Gastrocnemius medialis (tissue), 4 donors: ENCODE data around the gene ETV6. TPM values are rescaled to one million over a fixed set of nuclear protein-coding genes. Genes with fewer than 3 reads are reported as not detected.

Experiments used
- ATAC-seq, 2 donors: fragments of 150-250 bp; one replicate each; pipeline ENCODE4 v1.9.1; 2016
- DNase-seq, 2 donors: peaks; one replicate each; pipeline ENCODE4 v3.0.0-alpha.2; 2019
- H3K27ac ChIP-seq, 4 donors: fragments of 200-600 bp; sonication (generic); 1 replicate in 1 of 4; 2 replicates in 3 of 4; pipeline ENCODE4 v1.5.1; 2016 to 2018; ENCODE audit warnings: mild to moderate bottlenecking in 2 of 4, moderate library complexity in 1 of 4
- H3K27me3 ChIP-seq, 3 donors: fragments of 200-600 bp; sonication (generic) in 2 of 3; 1 replicate in 1 of 3; 2 replicates in 2 of 3; pipeline versions ENCODE4 v1.5.1 to v1.6.0; 2016 to 2019; ENCODE audit warnings: mild to moderate bottlenecking in 1 of 3, moderate library complexity in 1 of 3
- H3K36me3 ChIP-seq, 2 donors: fragments of 200-600 bp; sonication (generic) in 1 of 2; one replicate each; pipeline ENCODE4 v1.5.1; 2017 to 2018
- H3K4me1 ChIP-seq, 2 donors: fragments of 200-600 bp; sonication (generic) in 1 of 2; one replicate each; pipeline ENCODE4 v1.5.1; 2016 to 2017; ENCODE audit warnings: mild to moderate bottlenecking in 2 of 2
- H3K4me3 ChIP-seq, 4 donors: fragments of 200-600 bp; sonication (generic) in 3 of 4; 1 replicate in 1 of 4; 2 replicates in 3 of 4; pipeline ENCODE4 v1.5.1; 2016 to 2019; ENCODE audit warnings: mild to moderate bottlenecking in 2 of 4
- H3K9me3 ChIP-seq, 3 donors: fragments of 200-600 bp; sonication (generic) in 2 of 3; 1 replicate in 1 of 3; 2 replicates in 2 of 3; pipeline ENCODE4 v1.5.1; 2016 to 2019
- POLR2A ChIP-seq, 2 donors: fragments of 450-650 bp; IDR thresholded peaks; one replicate each; pipeline ENCODE4 v1.6.1; 2017; ENCODE audit warnings: antibody characterized with exemption in 2 of 2, mild to moderate bottlenecking in 2 of 2, moderate library complexity in 2 of 2
- in situ Hi-C, 4 donors: fragments of 200-750 bp; cut with MboI; loops; one replicate each; pipeline versions ENCODE4 v1.15.0 to v1.8.0; 2017; ENCODE audit warnings: low sequenced_read_pairs in 4 of 4
- intact Hi-C: fragments of 100-400 bp; cut with DNase I; formaldehyde crosslinking; loops from one replicate; pipeline ENCODE4 v1.15.1; 2023; ENCODE audit warnings: low total_unique reads
- total RNA-seq, 4 donors: library from RNA; depleted of rRNA; stranded (reverse); fragments of >200 nt; gene quantifications; one replicate each; pipeline versions ENCODE4 v1.1.0 to v1.2.3, GENCODE V29; 2016
- TF ChIP-seq, protein P1 (sequence below), 5 experiments: fragments of 450-650 bp in 3 of 5; fragments of 200-600 bp in 2 of 5; sonication (generic) in 2 of 5; IDR thresholded peaks in 4 of 5; conservative IDR thresholded peaks in 1 of 5; 1 replicate in 4 of 5; 2 replicates in 1 of 5; pipeline ENCODE4 v1.5.1; 2016 to 2019; ENCODE audit warnings: antibody characterized with exemption in 5 of 5, mild to moderate bottlenecking in 3 of 5, moderate library complexity in 3 of 5

Gene ETV6
- total RNA-seq, 4 donors from 2014 or later, result 2.8 to 5.9 (median 3.3) TPM

GRCh38 chr12:11722578-11723138 lies 73.2 kb downstream of the ETV6 start:
- Histone ChIP-seq H3K27me3 (no peaks in the 10 kb centered on the region), H3K36me3 (no peaks in the 10 kb centered on the region), H3K27ac (peak overlapping the region in 1 of 4 donors; percentile 74), H3K9me3 (no peaks in the 10 kb centered on the region), H3K4me3 (no peak overlapping the region), H3K4me1 (peaks cover 22 to 30% of the 10 kb centered on the region in 2 donors)
- intact Hi-C loops, result loop anchor here (5.0 kb wide), 1 partner anchor 75 kb away; the partner anchor contains the start of gene ETV6
- TF ChIP-seq, protein P1, sequence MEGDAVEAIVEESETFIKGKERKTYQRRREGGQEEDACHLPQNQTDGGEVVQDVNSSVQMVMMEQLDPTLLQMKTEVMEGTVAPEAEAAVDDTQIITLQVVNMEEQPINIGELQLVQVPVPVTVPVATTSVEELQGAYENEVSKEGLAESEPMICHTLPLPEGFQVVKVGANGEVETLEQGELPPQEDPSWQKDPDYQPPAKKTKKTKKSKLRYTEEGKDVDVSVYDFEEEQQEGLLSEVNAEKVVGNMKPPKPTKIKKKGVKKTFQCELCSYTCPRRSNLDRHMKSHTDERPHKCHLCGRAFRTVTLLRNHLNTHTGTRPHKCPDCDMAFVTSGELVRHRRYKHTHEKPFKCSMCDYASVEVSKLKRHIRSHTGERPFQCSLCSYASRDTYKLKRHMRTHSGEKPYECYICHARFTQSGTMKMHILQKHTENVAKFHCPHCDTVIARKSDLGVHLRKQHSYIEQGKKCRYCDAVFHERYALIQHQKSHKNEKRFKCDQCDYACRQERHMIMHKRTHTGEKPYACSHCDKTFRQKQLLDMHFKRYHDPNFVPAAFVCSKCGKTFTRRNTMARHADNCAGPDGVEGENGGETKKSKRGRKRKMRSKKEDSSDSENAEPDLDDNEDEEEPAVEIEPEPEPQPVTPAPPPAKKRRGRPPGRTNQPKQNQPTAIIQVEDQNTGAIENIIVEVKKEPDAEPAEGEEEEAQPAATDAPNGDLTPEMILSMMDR (IDR thresholded peaks at IDR 0.05 in 4 of 5, conservative IDR thresholded peaks at IDR 0.05 in 1 of 5), result no peak
- TF ChIP-seq POLR2A (IDR thresholded peaks at IDR 0.05), result no peak
- no peak for ATAC-seq
- in situ Hi-C loops, result no loop called here
- no peak for DNase-seq

DNA sequence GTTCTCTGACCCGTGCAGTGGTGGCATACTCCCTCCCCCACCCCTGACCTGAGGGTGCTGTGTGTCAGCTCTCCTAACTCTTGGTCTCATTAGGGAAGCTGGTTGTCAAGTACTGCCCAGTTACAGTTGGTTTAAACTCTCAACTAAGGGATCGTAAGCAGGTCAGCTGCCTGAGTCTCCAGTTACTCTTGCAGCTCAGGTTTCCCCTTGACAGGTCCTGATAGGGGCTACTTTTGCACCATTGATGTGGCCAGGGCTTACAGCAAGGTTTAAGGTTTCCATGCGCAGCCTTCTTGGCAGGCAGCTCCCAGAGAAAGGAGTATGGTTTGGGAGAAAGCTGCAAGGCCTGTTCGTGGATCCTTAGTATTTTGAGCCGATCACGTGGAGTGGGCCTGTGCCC lies 74.5 kb downstream of the ETV6 start:
- no peaks in the 10 kb centered on the region for H3K9me3 ChIP-seq
- no peaks in the 10 kb centered on the region for H3K27me3 ChIP-seq
- DNase-seq, result peak; percentile 77 to 84
- intact Hi-C loops, result loop anchor here (2.0 to 5.0 kb wide), 2 partner anchors 59 to 77 kb away; partner anchors contain the start of gene ETV6
- peak overlapping the region; percentile 67 to 82 (median 74) for H3K27ac ChIP-seq
- no peak overlapping the region for H3K4me3 ChIP-seq
- in situ Hi-C loops, result no loop called here
- TF ChIP-seq, protein P1 (IDR thresholded peaks at IDR 0.05 in 4 of 5, conservative IDR thresholded peaks at IDR 0.05 in 1 of 5), result no peak
- no peak for TF ChIP-seq POLR2A (IDR thresholded peaks at IDR 0.05)
- peak; percentile 97 to 99 for ATAC-seq
- H3K4me1 ChIP-seq, result peaks cover 22 to 30% of the 10 kb centered on the region in 2 donors
- no peaks in the 10 kb centered on the region for H3K36me3 ChIP-seq

DNA sequence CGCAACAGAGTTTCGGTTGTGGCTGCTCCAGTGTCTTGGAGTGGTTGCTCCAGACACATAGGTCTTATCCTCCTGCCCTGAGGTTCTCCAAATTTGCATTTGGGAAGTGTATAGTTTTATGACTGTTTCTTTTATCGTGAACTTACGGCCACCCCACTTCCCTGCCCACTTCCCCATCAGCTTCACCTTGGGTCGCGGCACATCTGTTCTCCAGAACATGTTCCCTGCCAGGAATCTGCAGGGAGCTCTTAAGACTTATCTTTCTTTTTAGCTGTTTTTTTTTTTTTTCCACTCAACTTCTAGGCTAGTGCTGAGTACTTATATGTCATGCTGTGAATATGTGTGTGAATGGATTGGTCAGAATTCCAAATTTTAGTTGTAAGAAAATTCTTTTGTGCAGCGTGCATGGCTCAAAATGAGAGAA lies 75.4 kb downstream of the ETV6 start:
- Histone ChIP-seq H3K27me3 (no peaks in the 10 kb centered on the region), H3K9me3 (no peaks in the 10 kb centered on the region), H3K4me3 (no peak overlapping the region), H3K36me3 (no peaks in the 10 kb centered on the region), H3K4me1 (peaks cover 22 to 30% of the 10 kb centered on the region in 2 donors), H3K27ac (peak overlapping the region in 3 of 4 donors; percentile 67 to 82 (median 74))
- TF ChIP-seq, protein P1 (IDR thresholded peaks at IDR 0.05 in 4 of 5, conservative IDR thresholded peaks at IDR 0.05 in 1 of 5), result no peak
- no peak for TF ChIP-seq POLR2A (IDR thresholded peaks at IDR 0.05)
- no peak for DNase-seq
- intact Hi-C loops, result loop anchor here (2.0 to 5.0 kb wide), 2 partner anchors 58 to 78 kb away; partner anchors contain the start of gene ETV6
- in situ Hi-C loops, result no loop called here
- ATAC-seq, result no peak

DNA sequence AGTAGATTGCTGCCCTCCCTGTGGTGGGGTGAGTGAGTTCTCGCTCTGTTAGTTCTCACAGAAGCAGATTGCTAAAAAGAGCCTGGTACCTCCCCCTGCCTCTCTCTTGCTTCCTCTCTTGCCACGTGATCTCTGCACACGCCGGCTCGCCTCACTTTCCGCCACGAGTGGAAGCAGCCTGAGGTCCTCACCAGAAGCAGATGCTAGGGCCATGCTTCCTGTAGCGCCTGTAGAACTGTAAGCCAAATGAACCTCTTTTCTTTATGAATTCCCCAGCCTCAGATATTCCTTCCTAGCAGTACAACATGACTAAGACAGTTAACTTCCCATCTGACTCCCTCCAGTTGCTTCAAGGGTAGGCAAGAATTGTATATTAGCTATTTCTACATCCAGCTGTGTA lies 76.2 kb downstream of the ETV6 start:
- intact Hi-C loops, result loop anchor here (2.0 kb wide), 1 partner anchor 57 kb away; no protein-coding TSS in a partner anchor
- Histone ChIP-seq H3K4me3 (no peak overlapping the region), H3K4me1 (peaks cover 22 to 30% of the 10 kb centered on the region in 2 donors), H3K27me3 (no peaks in the 10 kb centered on the region), H3K36me3 (no peaks in the 10 kb centered on the region), H3K27ac (no peak overlapping the region), H3K9me3 (no peaks in the 10 kb centered on the region)
- DNase-seq, result no peak
- in situ Hi-C loops, result no loop called here
- TF ChIP-seq POLR2A (IDR thresholded peaks at IDR 0.05), result no peak
- TF ChIP-seq, protein P1 (IDR thresholded peaks at IDR 0.05 in 4 of 5, conservative IDR thresholded peaks at IDR 0.05 in 1 of 5), result no peak
- no peak for ATAC-seq
